ENCODE measurements around the gene LMX1B.
"Not testable (repeated sequence)": the region's sequence is repeated elsewhere in the genome, so short reads cannot be mapped to it uniquely, and the experiment has no call there.

Gene LMX1B

GRCh38 chr9:126708178-126708577, 94.5 kb downstream of the LMX1B start:
- DNase-seq (ENCODE audit: low read depth in 2 of 2), result no peak

- no peak for DNase-seq (ENCODE audit: low read depth in 2 of 2)
Measured at GRCh38 chr9:126709241-126709640, 95.5 kb downstream of the LMX1B start.

GRCh38 chr9:126715382-126715781, 101.7 kb downstream of the LMX1B start:
- DNase-seq (ENCODE audit: low read depth in 2 of 2), result no peak

GRCh38 chr9:126717441-126717840, 103.7 kb downstream of the LMX1B start:
- DNase-seq (ENCODE audit: low read depth in 2 of 2), result not testable (repeated sequence)

- peak; percentile 85 to 87 for DNase-seq (ENCODE audit: low read depth in 2 of 2)
Measured at GRCh38 chr9:126719618-126720031, 105.9 kb downstream of the LMX1B start.

GRCh38 chr9:126720036-126720435, 106.3 kb downstream of the LMX1B start:
- no peak for DNase-seq (ENCODE audit: low read depth in 2 of 2)

GRCh38 chr9:126720661-126721563, 107.2 kb downstream of the LMX1B start:
- DNase-seq (ENCODE audit: low read depth in 2 of 2), result no peak

- peak in 1 of 2 donors; percentile 38 for DNase-seq (ENCODE audit: low read depth in 2 of 2)
Measured at GRCh38 chr9:126721564-126721981, 107.8 kb downstream of the LMX1B start.

- DNase-seq (ENCODE audit: low read depth in 2 of 2), result peak; percentile 86 to 91
Measured at GRCh38 chr9:126722252-126722921, 108.7 kb downstream of the LMX1B start.

GRCh38 chr9:126722922-126723806, 109.4 kb downstream of the LMX1B start:
- peak; percentile 50 to 66 for DNase-seq (ENCODE audit: low read depth in 2 of 2)

GRCh38 chr9:126723807-126724172, 110.1 kb downstream of the LMX1B start:
- no peak for DNase-seq (ENCODE audit: low read depth in 2 of 2)

- no peak for DNase-seq (ENCODE audit: low read depth in 2 of 2)
Measured at GRCh38 chr9:126724226-126724625, 110.5 kb downstream of the LMX1B start.

- DNase-seq (ENCODE audit: low read depth in 2 of 2), result not testable (repeated sequence)
Measured at GRCh38 chr9:126725485-126725884, 111.8 kb downstream of the LMX1B start.

GRCh38 chr9:126728210-126728609, 114.5 kb downstream of the LMX1B start:
- DNase-seq (ENCODE audit: low read depth in 2 of 2), result not testable (repeated sequence)

GRCh38 chr9:126730592-126730991, 116.9 kb downstream of the LMX1B start:
- DNase-seq (ENCODE audit: low read depth in 2 of 2), result not testable (repeated sequence)

- no peak for DNase-seq (ENCODE audit: low read depth in 2 of 2)
Measured at GRCh38 chr9:126733005-126733404, 119.3 kb downstream of the LMX1B start.

- no peak for DNase-seq (ENCODE audit: low read depth in 2 of 2)
Measured at GRCh38 chr9:126734877-126735276, 121.1 kb downstream of the LMX1B start.

GRCh38 chr9:126735482-126735881, 121.8 kb downstream of the LMX1B start:
- no peak for DNase-seq (ENCODE audit: low read depth in 2 of 2)

- DNase-seq (ENCODE audit: low read depth in 2 of 2), result no peak
Measured at GRCh38 chr9:126738553-126738952, 124.8 kb downstream of the LMX1B start.

- no peak for DNase-seq (ENCODE audit: low read depth in 2 of 2)
Measured at GRCh38 chr9:126743041-126743440, 129.3 kb downstream of the LMX1B start.

- DNase-seq (ENCODE audit: low read depth in 2 of 2), result no peak
Measured at GRCh38 chr9:126745574-126746411, 132.1 kb downstream of the LMX1B start.

All from stimulated activated CD8-positive, alpha-beta memory T cell treated with anti-CD3 and anti-CD28 coated beads, Interleukin-7, amount 100 ng/mL, for 4 hours (primary cell).